Caco-2 (cell line): Measurements from ENCODE around the gene EBF4. TPM values are rescaled to one million over a fixed set of nuclear protein-coding genes. Genes with fewer than 3 reads are reported as not detected.
A peak's percentile ranks its signal among the peaks of the same experiment; 100 is the strongest.

Source experiments
- Bru-seq: library from RNA; stranded (reverse); fragments of 400-500 nt; gene quantifications from one replicate; lab custom pipeline; 2021; lab: Mats Ljungman, UMichigan
- BruChase-seq, 2 experiments: library from RNA; stranded (reverse); fragments of 400-500 nt; gene quantifications; one replicate each; lab custom pipeline; 2021; lab: Mats Ljungman, UMichigan
- BruUV-seq: library from RNA; stranded (reverse); fragments of 400-500 nt; replicated peaks from 2 replicates; lab custom pipeline; 2021; lab: Mats Ljungman, UMichigan
- CTCF ChIA-PET: fragments of 300-600 bp; sonication (Branson Sonifier 250); formaldehyde crosslinking; loops from one replicate; lab custom pipeline; 2022; ENCODE audit warnings: antibody characterized with exemption; lab: Charles Lee
- POLR2A ChIA-PET: fragments of 300-600 bp; sonication (Branson Sonifier 250); formaldehyde crosslinking; loops from one replicate; lab custom pipeline; 2022; ENCODE audit warnings: antibody characterized with exemption; lab: Charles Lee
- DNase-seq, 2 experiments: peaks; one replicate each; pipeline versions ENCODE4 v3.0.0 to v3.0.0-alpha.2; 2020 to 2022
- H3K27me3 ChIP-seq: replicated peaks from 2 replicates; pipeline ENCODE4 v1.6.0; 2011; ENCODE audit warnings: low read length; ENCODE audit not compliant: control insufficient read depth, insufficient read depth
- H3K36me3 ChIP-seq: 2 replicates; pipeline ENCODE4 v1.5.1; 2011; ENCODE audit warnings: low read length; ENCODE audit not compliant: control insufficient read depth, insufficient read depth
- H3K4me1 ChIP-seq: fragments of 250-450 bp; sonication (Bioruptor Pico); 2 replicates; pipeline ENCODE4 v1.5.1; 2020; ENCODE audit warnings: mild to moderate bottlenecking
- H3K4me3 ChIP-seq: 2 replicates; pipeline ENCODE4 v1.5.1; 2011; ENCODE audit warnings: low read depth, mild to moderate bottlenecking, control low read depth, low read length
- H3K9me3 ChIP-seq: fragments of 250-450 bp; sonication (Bioruptor Pico); 2 replicates; pipeline ENCODE4 v1.5.1; 2020; ENCODE audit warnings: mild to moderate bottlenecking, moderate library complexity
- H3K27ac Mint-ChIP-seq: one replicate; pipeline ENCODE4 v1.8.0; 2022; ENCODE audit warnings: mixed read lengths; ENCODE audit not compliant: unreplicated experiment
- H3K27me3 Mint-ChIP-seq: one replicate; pipeline ENCODE4 v1.8.0; 2022; ENCODE audit warnings: mixed read lengths; ENCODE audit not compliant: insufficient read depth, unreplicated experiment
- H3K36me3 Mint-ChIP-seq: one replicate; pipeline ENCODE4 v1.8.0; 2022; ENCODE audit warnings: mild to moderate bottlenecking, mixed read lengths; ENCODE audit not compliant: insufficient read depth, unreplicated experiment
- H3K4me1 Mint-ChIP-seq: one replicate; pipeline ENCODE4 v1.8.0; 2022; ENCODE audit warnings: low read depth, mixed read lengths; ENCODE audit not compliant: unreplicated experiment
- H3K4me3 Mint-ChIP-seq: one replicate; pipeline ENCODE4 v1.8.0; 2022; ENCODE audit warnings: mild to moderate bottlenecking, moderate library complexity, mixed read lengths; ENCODE audit not compliant: unreplicated experiment
- H3K9me3 Mint-ChIP-seq: one replicate; pipeline ENCODE4 v1.8.0; 2022; ENCODE audit warnings: mixed read lengths; ENCODE audit not compliant: unreplicated experiment
- CTCF ChIP-seq, 2 experiments: fragments of 200-600 bp in 1 of 2; IDR thresholded peaks; 1 replicate in 1 of 2; 2 replicates in 1 of 2; pipeline versions ENCODE4 v1.5.1 to v1.8.0; 2011 to 2022; ENCODE audit warnings: antibody characterized with exemption in 1 of 2, control low read depth in 1 of 2, inconsistent platforms in 1 of 2, low read depth in 1 of 2, low read length in 1 of 2, mild to moderate bottlenecking in 1 of 2, moderate library complexity in 1 of 2; ENCODE audit not compliant: insufficient read depth in 1 of 2, severe bottlenecking in 1 of 2, unreplicated experiment in 1 of 2
- intact Hi-C: fragments of 100-400 bp; cut with micrococcal nuclease; formaldehyde crosslinking; loops from one replicate; pipeline ENCODE4 v1.10.0; 2022; ENCODE audit not compliant: unreplicated experiment
- long read RNA-seq: library from polyadenylated mRNA; stranded (forward); transcript quantifications from one replicate; pipeline ENCODE4 v2.0.0, GENCODE V29; 2022
- total RNA-seq: library from RNA; stranded (reverse); gene quantifications from 2 replicates; pipeline ENCODE4 v1.2.3, GENCODE V29; 2022

Gene EBF4
- total RNA-seq (5.7 and 7.5 TPM in 2 replicates), Bru-seq, nascent RNA (percentile 46 among the genes with signal in this experiment), BruChase-seq, experiment 1, labeled RNA remaining after a 2-hour chase (percentile 51 among the genes with signal in this experiment), BruChase-seq, experiment 2, labeled RNA remaining after a 6-hour chase (percentile 56 among the genes with signal in this experiment)
- long read RNA-seq, partial matches to known transcripts = 1 of 4 reads
- long read RNA-seq, other reads (novel, unspliced or antisense) = 3 of 4 reads

DNA sequence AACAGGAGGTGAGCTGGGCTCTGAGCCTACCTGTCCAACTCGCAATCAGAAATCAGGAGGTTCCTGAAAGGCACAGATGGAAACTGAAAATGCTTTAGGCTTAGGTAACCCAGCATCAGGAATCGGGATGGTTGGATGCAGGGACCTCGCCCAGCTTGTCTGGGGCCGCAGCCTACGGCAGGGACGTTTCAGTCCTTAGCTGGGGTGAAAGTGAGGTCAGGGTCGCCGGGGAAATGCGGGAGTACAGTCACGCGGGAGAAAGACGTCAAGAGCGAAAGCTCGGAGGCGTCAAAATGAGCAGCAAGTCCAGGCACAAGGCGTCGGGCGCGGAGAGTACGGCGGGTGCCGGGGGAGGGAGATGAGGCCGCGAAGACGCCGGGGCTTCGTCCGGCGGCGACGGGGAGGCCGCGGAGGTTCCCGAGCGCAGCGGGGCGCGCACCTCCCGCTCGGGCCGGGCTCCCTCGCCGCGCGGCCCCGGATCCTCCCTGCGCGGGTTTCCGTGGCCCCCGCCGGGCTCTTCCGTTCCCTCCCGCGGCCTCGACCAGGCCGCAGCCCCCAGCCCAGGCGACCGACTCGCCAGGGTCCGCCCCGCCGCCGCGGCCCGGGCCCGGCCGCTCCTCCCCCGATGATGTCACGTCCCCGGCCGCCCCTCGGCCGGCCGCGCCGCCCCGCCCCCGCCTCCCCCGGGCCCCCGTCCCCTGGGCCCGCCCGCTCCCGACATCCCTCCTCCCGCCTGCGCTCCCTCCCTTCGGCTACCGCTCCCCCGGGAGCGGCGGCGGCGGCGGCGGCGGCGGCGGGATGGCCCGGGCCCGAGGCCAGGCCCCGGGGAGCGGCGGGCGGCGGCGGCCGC lies at the start of gene EBF4:
EBF4 (plus strand) TSS at position 745 of the 850 bp plus-strand sequence. CDS start 866 bp downstream, outside the sequence.
- BruUV-seq = TSS peak; percentile 36
- Histone ChIP-seq H3K4me3 (peak within 1 kb of the TSS; percentile 48), H3K27me3 (peaks cover 1% of the 10 kb centered on the region), H3K36me3 (no peaks in the 10 kb centered on the region), H3K9me3 (no peaks in the 10 kb centered on the region), H3K4me1 (peaks cover 6% of the 10 kb centered on the region)
- Mint-ChIP-seq H3K27ac (peak within 1 kb of the TSS; percentile 84), H3K9me3 (no peaks in the 10 kb centered on the region), H3K4me1 (peaks cover 12% of the 10 kb centered on the region), H3K27me3 (peaks cover 15% of the 10 kb centered on the region), H3K4me3 (peak within 1 kb of the TSS; percentile 91), H3K36me3 (peaks cover 5% of the 10 kb centered on the region)
- no peak for TF ChIP-seq CTCF (IDR thresholded peaks at IDR 0.05; ENCODE audit: insufficient read depth in 1 of 2, low read depth in 1 of 2, low read length in 1 of 2, severe bottlenecking in 1 of 2, unreplicated experiment in 1 of 2)
- DNase-seq = peak; percentile 59 to 63
- intact Hi-C loops = no loop called here
- ChIA-PET CTCF (interaction anchor here (0.6 to 1.1 kb wide), 3 partner anchors 18 to 1295 kb away, joined by 3 to 6 read pairs (median 3); no protein-coding TSS in a partner anchor), POLR2A (interaction anchor here (0.6 to 1.0 kb wide), 2 partner anchors 40 to 86 kb away, joined by 3 to 16 read pairs; partner anchors contain the start of gene NOP56)

DNA sequence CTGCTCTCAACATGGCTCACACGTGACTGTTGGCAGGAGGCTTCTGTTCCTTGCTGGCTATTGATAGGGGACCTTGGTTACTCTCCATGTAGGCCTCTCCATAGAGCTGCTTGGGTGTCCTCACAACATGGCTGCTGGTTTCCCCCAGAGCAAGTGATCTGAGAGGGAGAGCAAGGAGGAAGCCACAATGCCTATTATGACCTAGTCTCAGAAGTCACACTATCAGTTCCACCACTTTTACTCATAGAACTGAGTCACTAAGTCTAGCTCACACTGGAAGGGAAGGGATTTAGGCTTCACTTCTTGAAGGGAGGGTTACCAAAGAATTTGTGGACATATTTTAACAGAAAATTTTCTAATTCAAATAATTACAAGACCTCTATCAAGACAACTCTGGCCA lies 48.9 kb upstream of the EBF4 start:
- POLR2A ChIA-PET = no interaction called here
- H3K9me3 Mint-ChIP-seq = no peaks in the 10 kb centered on the region
- Histone ChIP-seq H3K4me1 (no peaks in the 10 kb centered on the region), H3K27me3 (no peaks in the 10 kb centered on the region), H3K36me3 (no peaks in the 10 kb centered on the region), H3K4me3 (no peak overlapping the region), H3K9me3 (no peaks in the 10 kb centered on the region)
- TF ChIP-seq CTCF (IDR thresholded peaks at IDR 0.05; ENCODE audit: insufficient read depth in 1 of 2, low read depth in 1 of 2, low read length in 1 of 2, severe bottlenecking in 1 of 2, unreplicated experiment in 1 of 2) = no peak
- DNase-seq = no peak
- CTCF ChIA-PET = no interaction called here
- no TSS peak for BruUV-seq
- no peaks in the 10 kb centered on the region for H3K4me1 Mint-ChIP-seq
- H3K27me3 Mint-ChIP-seq = no peaks in the 10 kb centered on the region
- no peak overlapping the region for H3K4me3 Mint-ChIP-seq
- intact Hi-C loops = no loop called here
- no peaks in the 10 kb centered on the region for H3K36me3 Mint-ChIP-seq
- no peak overlapping the region for H3K27ac Mint-ChIP-seq
